ENCODE results near the gene FAR2. TPM values are rescaled to one million over a fixed set of nuclear protein-coding genes. Genes with fewer than 3 reads are reported as not detected.
"Not testable (repeated sequence)": the region's sequence is repeated elsewhere in the genome, so short reads cannot be mapped to it uniquely, and the experiment has no call there.

The FAR2 gene
- total and polyA plus RNA-seq, 9 donors = 9.5 to 20.0 (median 10.2) TPM

DNA sequence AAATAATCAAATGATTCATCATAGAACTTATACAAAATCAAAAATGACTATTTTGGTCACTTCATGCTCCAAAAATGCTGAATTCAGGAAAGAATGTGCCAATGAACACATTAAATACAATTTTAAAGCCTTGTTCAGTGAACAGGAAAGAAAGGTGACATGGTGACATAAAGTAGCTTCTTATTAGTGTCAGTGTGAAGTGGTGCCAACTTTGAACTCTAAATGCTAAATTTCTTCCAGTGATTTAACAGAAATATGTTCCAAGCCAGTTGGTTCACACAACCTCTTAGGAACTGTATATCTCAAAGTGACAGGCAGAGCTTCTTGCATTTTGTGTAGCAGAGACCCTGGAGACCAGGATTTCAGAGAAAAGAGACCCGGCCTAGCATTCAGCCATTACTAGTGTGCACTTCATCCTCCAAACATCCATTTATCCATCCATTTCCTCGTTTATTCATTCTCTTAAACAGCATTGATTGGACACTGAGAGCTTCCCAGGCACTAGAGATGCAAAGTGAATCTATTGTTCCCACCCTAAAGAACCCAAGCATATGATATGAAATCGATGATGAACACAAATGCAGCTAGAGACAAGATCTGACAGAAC, 95.2 kb downstream of the FAR2 start:
- no peaks in the 10 kb centered on the region for H3K36me3 ChIP-seq (ENCODE audit: control insufficient read depth, insufficient read depth, low read length)
- H3K9me3 ChIP-seq (replicated peaks; ENCODE audit: control insufficient read depth, low read depth, low read length) = no peaks in the 10 kb centered on the region
- WGBS (ENCODE audit: insufficient coverage) = 94% methylated on average over 2 of the region's 3 CpGs
- no peaks in the 10 kb centered on the region for H3K27me3 ChIP-seq (ENCODE audit: control insufficient read depth, insufficient read depth, low read length)
- H3K4me3 ChIP-seq (ENCODE audit: low read length) = no peak overlapping the region
- H3K4me1 ChIP-seq (ENCODE audit: control insufficient read depth, insufficient read depth, low read length) = peaks cover 5% of the 10 kb centered on the region
- no peak for DNase-seq
- H3K27ac ChIP-seq (ENCODE audit: low read length) = no peak overlapping the region

DNA sequence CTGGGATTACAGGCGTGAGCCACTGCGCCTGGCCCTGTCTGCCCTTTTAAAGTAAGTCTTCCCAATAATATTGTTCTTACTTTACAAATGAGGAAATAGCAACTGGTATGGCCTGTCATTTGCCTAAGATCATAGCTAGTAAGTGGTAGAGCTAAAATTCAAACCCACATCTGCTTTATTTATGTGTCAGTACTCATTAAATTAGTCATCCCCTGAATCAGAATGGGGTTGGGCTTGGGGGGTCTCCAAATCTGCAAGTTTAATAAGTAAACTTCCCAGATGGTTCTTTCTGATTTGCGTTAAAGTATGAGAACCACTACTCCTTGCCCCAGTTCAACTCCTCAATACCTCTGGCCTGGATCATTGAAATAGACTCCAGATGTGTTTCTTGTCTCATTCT, 96.2 kb downstream of the FAR2 start:
- Histone ChIP-seq H3K4me1 (ENCODE audit: control insufficient read depth, insufficient read depth, low read length) (peaks cover 5% of the 10 kb centered on the region), H3K4me3 (ENCODE audit: low read length) (no peak overlapping the region), H3K27me3 (ENCODE audit: control insufficient read depth, insufficient read depth, low read length) (no peaks in the 10 kb centered on the region), H3K36me3 (ENCODE audit: control insufficient read depth, insufficient read depth, low read length) (no peaks in the 10 kb centered on the region), H3K9me3 (replicated peaks; ENCODE audit: control insufficient read depth, low read depth, low read length) (no peaks in the 10 kb centered on the region), H3K27ac (ENCODE audit: low read length) (no peak overlapping the region)
- no CpG with 5 or more reads among the region's 3 CpGs for WGBS (ENCODE audit: insufficient coverage)
- DNase-seq = no peak

DNA sequence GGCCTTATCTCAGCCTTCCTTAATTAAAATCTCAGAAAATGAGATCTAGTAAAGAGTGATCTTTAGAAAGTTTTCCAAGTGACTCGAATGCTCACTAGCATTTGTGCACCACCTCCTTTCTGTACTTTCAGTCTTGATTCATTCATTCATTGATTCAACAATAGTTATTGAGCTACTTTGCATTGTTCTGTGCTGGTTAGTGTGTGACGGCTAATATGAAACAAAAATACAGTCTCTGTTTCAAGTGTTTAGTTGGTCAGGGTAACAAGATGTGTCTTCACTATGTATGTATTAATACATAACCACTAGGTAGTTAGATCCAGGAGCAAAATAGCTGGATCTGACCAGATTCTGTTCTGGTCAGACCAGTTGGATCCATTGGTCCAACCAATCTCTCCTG, 100.9 kb downstream of the FAR2 start:
- Histone ChIP-seq H3K9me3 (replicated peaks; ENCODE audit: control insufficient read depth, low read depth, low read length) (no peaks in the 10 kb centered on the region), H3K4me3 (ENCODE audit: low read length) (no peak overlapping the region), H3K27me3 (ENCODE audit: control insufficient read depth, insufficient read depth, low read length) (no peaks in the 10 kb centered on the region), H3K36me3 (ENCODE audit: control insufficient read depth, insufficient read depth, low read length) (no peaks in the 10 kb centered on the region), H3K4me1 (ENCODE audit: control insufficient read depth, insufficient read depth, low read length) (no peaks in the 10 kb centered on the region), H3K27ac (ENCODE audit: low read length) (no peak overlapping the region)
- no CpG with 5 or more reads among the region's 2 CpGs for WGBS (ENCODE audit: insufficient coverage)
- DNase-seq = no peak

DNA sequence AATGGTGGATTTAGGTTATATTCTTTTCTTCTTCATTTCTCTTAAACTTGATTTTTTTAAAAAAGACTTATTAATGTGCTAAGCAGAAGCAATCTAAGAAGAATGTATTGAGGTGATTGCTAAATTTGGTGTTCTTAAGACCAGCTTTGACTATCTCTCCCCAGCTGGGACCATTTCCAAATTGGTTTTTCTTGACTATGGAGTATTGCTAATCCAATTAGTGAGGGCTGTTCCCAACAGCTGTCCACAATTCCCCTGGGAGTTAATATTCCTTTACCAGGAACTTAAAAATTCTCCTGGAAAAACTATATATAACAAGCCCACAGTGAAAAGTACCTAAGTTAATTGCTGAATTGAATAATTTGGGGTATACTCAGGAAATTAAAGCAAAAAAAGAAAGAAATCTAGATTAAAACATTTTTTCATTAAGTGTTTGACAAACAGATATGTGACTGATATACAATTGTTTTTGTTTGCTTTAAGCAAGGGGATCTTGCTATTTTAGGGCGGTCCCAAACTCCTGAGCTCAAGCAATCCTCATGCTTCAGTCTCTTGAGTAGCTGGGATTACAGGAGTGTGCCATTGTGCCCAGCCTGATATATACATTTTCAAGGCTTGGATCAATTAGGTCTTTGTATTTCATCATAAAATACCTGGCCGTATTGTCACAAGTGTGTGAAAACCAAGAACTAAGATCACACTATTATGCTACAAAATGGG, 105.0 kb downstream of the FAR2 start:
- H3K27me3 ChIP-seq (ENCODE audit: control insufficient read depth, insufficient read depth, low read length) = no peaks in the 10 kb centered on the region
- peak; percentile 70 for DNase-seq
- no peak overlapping the region for H3K4me3 ChIP-seq (ENCODE audit: low read length)
- H3K36me3 ChIP-seq (ENCODE audit: control insufficient read depth, insufficient read depth, low read length) = no peaks in the 10 kb centered on the region
- WGBS (ENCODE audit: insufficient coverage) = no CpG with 5 or more reads among the region's 2 CpGs
- no peak overlapping the region for H3K27ac ChIP-seq (ENCODE audit: low read length)
- H3K9me3 ChIP-seq (replicated peaks; ENCODE audit: control insufficient read depth, low read depth, low read length) = no peaks in the 10 kb centered on the region
- no peaks in the 10 kb centered on the region for H3K4me1 ChIP-seq (ENCODE audit: control insufficient read depth, insufficient read depth, low read length)

DNA sequence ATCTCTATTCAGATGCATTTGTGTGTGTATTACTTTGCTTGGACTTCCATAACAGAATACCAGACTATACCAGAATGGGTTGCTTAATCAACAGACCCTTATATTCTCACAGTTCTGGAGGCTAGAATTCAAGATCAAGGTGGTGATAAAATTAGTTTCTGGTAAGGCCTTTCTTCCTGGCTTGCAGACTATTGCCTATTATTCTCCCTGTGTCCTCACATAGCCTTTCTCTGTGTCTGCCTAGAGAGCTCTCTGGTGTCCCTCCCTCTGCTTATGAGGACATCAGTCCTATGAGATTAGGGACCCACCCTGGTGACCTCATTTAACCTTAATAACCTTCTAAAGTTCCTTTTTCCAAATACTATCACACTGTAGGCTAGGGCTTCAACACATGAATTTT, 106.0 kb downstream of the FAR2 start:
- no peak for DNase-seq
- Histone ChIP-seq H3K27ac (ENCODE audit: low read length) (no peak overlapping the region), H3K9me3 (replicated peaks; ENCODE audit: control insufficient read depth, low read depth, low read length) (no peaks in the 10 kb centered on the region), H3K4me3 (ENCODE audit: low read length) (no peak overlapping the region), H3K36me3 (ENCODE audit: control insufficient read depth, insufficient read depth, low read length) (no peaks in the 10 kb centered on the region), H3K4me1 (ENCODE audit: control insufficient read depth, insufficient read depth, low read length) (no peaks in the 10 kb centered on the region), H3K27me3 (ENCODE audit: control insufficient read depth, insufficient read depth, low read length) (no peaks in the 10 kb centered on the region)

DNA sequence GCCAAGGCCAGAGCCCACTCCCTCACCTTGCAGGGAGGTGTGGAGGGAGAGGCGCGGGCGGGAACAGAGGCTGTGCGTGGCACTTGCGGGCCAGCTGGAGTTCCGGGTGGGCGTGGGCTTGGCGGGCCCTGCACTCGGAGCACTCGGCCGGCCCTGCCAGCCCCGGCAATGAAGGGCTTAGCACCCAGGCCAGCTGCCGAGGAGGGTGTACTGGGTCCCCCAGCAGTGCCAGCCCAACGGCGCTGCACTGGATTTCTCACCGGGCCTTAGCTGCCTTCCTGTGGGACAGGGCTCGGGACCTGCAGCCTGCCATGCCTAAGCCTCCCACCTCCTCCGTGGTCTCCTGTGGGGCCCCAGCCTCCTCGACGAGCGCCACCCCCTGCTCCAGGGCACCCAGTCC, 107.5 kb downstream of the FAR2 start:
- Histone ChIP-seq H3K27me3 (ENCODE audit: control insufficient read depth, insufficient read depth, low read length) (no peaks in the 10 kb centered on the region), H3K36me3 (ENCODE audit: control insufficient read depth, insufficient read depth, low read length) (no peaks in the 10 kb centered on the region), H3K27ac (ENCODE audit: low read length) (no peak overlapping the region), H3K4me3 (ENCODE audit: low read length) (no peak overlapping the region), H3K4me1 (ENCODE audit: control insufficient read depth, insufficient read depth, low read length) (no peaks in the 10 kb centered on the region), H3K9me3 (replicated peaks; ENCODE audit: control insufficient read depth, low read depth, low read length) (peaks cover 7% of the 10 kb centered on the region)
- WGBS (ENCODE audit: insufficient coverage) = 97% methylated on average over 19 of the region's 21 CpGs
- DNase-seq = no peak

DNA sequence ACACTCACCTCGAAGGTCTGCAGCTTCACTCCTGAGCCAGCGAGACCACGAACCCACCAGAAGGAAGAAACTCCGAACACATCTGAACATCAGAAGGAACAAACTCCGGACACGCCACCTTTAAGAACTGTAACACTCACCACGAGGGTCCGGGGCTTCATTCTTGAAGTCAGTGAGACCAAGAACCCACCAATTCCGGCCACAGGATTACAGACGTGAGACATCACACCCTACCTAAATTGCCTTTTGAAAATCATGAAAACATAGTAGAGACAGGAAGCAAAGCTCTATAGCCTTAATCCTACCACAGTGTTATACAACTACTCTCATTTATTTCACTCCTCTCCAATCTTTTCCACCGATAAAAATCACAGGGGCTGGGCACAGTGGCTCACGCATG, 108.6 kb downstream of the FAR2 start:
- H3K4me3 ChIP-seq (ENCODE audit: low read length); H3K9me3 ChIP-seq (replicated peaks; ENCODE audit: control insufficient read depth, low read depth, low read length); H3K27me3 ChIP-seq (ENCODE audit: control insufficient read depth, insufficient read depth, low read length); DNase-seq; H3K27ac ChIP-seq (ENCODE audit: low read length); H3K36me3 ChIP-seq (ENCODE audit: control insufficient read depth, insufficient read depth, low read length); H3K4me1 ChIP-seq (ENCODE audit: control insufficient read depth, insufficient read depth, low read length): not testable (repeated sequence)
- 84% methylated on average over 8 of the region's 12 CpGs for whole genome bisulfite sequencing (ENCODE audit: insufficient coverage)

DNA sequence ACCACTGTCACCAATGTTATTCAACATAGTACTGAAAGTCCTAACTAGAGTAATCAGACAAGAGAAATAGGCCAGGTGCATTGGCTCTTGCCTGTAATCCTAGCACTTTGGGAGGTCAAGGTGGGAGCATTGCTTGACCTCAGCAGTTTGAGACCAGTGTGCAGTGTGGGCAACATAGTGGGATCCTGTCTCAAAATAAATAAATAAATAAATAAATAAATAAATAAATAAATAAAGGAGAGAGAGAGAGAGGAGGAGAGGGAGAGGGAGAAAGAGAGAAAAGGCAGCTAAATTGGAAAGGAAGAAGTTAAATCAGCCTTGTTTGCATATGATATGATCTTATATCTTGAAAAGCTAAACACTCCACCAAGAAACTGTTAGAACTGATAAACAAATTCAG, 115.3 kb downstream of the FAR2 start:
- Histone ChIP-seq H3K27me3 (ENCODE audit: control insufficient read depth, insufficient read depth, low read length) (no peaks in the 10 kb centered on the region), H3K4me3 (ENCODE audit: low read length) (no peak overlapping the region), H3K36me3 (ENCODE audit: control insufficient read depth, insufficient read depth, low read length) (no peaks in the 10 kb centered on the region), H3K4me1 (ENCODE audit: control insufficient read depth, insufficient read depth, low read length) (peaks cover 4% of the 10 kb centered on the region), H3K9me3 (replicated peaks; ENCODE audit: control insufficient read depth, low read depth, low read length) (peaks cover 18% of the 10 kb centered on the region), H3K27ac (ENCODE audit: low read length) (no peak overlapping the region)
- no peak for DNase-seq

DNA sequence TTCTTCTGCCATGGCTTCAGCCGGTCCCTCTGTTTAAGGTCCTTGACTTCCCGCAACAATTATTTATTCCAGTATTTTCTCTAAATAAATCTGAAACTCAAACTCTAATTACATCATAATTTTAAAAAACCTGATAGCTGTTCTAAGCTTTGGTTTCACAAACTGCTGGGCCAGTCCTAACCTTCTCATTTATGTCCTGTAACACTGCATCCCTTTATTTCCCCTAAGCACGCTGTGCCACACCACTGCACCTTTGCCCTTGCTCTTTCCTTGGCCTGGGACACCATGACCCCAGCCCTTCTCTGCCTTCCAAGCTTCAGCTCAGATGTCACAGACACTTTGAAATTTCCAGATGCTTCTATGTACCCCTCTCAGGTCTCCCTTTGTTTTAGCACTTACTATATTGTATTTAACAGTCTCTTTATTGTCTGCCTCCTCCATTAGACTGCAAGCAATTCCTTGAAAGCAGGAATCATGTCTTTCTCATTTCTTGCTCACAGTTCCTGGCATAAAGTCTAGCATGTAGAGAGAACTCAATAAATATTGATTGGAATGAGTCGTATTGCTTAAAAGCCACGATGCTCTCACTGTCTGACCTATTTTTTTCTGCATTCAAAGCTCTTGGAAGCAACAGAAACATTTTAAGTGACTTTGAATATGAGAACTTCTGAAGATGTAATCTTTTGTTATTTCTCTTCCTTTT, 120.8 kb downstream of the FAR2 start:
- H3K9me3 ChIP-seq (replicated peaks; ENCODE audit: control insufficient read depth, low read depth, low read length) = peaks cover 3% of the 10 kb centered on the region
- H3K4me3 ChIP-seq (ENCODE audit: low read length) = no peak overlapping the region
- WGBS (ENCODE audit: insufficient coverage) = 94% methylated on average over 2 of the region's 5 CpGs
- H3K27ac ChIP-seq (ENCODE audit: low read length) = no peak overlapping the region
- DNase-seq = peak; percentile 9
- no peaks in the 10 kb centered on the region for H3K27me3 ChIP-seq (ENCODE audit: control insufficient read depth, insufficient read depth, low read length)
- peaks cover 4% of the 10 kb centered on the region for H3K36me3 ChIP-seq (ENCODE audit: control insufficient read depth, insufficient read depth, low read length)
- H3K4me1 ChIP-seq (ENCODE audit: control insufficient read depth, insufficient read depth, low read length) = peaks cover 4% of the 10 kb centered on the region

DNA sequence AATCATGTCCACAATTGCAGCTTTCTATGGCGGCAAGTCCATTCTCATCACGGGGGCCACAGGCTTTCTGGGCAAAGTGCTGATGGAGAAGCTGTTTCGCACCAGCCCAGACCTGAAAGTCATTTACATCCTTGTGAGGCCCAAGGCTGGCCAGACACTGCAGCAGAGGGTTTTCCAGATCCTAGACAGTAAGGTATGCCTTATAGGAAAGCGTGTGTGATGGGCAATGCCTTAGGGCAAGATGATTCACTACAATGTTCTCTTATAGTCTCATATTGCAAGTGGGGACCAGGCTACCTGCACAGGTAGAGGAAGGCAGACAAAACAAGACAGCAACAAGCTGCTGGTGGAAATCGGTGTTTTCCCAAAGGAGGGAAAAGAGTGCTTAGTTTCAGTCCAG, 121.4 kb downstream of the FAR2 start:
- DNase-seq = no peak
- no peak overlapping the region for H3K4me3 ChIP-seq (ENCODE audit: low read length)
- peaks cover 4% of the 10 kb centered on the region for H3K36me3 ChIP-seq (ENCODE audit: control insufficient read depth, insufficient read depth, low read length)
- 60% methylated on average over 1 of the region's 5 CpGs for WGBS (ENCODE audit: insufficient coverage)
- peaks cover 4% of the 10 kb centered on the region for H3K4me1 ChIP-seq (ENCODE audit: control insufficient read depth, insufficient read depth, low read length)
- H3K27me3 ChIP-seq (ENCODE audit: control insufficient read depth, insufficient read depth, low read length) = no peaks in the 10 kb centered on the region
- H3K27ac ChIP-seq (ENCODE audit: low read length) = no peak overlapping the region
- no peaks in the 10 kb centered on the region for H3K9me3 ChIP-seq (replicated peaks; ENCODE audit: control insufficient read depth, low read depth, low read length)
